Stimulated activated CD4-positive, alpha-beta T cell treated with anti-CD3 and anti-CD28 coated beads, Interleukin-4, amount 100 ng/mL, for 24 hours (primary cell): ENCODE data around the gene SPECC1.
A peak's percentile ranks its signal among the peaks of the same experiment; 100 is the strongest.
"Not testable (repeated sequence)": the region's sequence is repeated elsewhere in the genome, so short reads cannot be mapped to it uniquely, and the experiment has no call there.

ENCODE experiments used
- DNase-seq: peaks from one replicate; pipeline ENCODE4 v3.0.0-alpha.2; 2020

SPECC1 gene

DNA sequence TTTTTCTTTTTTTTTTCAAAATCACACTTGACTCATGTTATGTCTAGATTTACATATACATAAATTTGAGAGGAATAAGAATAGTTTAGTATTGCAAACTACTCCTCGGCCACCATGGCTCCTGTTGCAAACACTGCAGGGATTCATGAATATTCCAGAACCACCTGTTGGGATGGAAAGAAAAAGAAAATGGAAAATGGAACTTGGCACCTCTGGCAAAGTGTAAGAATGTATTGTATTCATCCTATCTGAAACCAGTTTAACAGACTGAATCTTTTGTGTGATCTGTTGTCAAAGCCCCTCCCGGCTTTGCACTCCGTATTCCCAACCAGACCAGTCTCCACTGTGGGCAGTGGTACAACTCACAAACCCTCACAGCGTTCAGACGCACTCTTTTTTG is 124.4 kb downstream of the SPECC1 start:
- no peak for DNase-seq

DNA sequence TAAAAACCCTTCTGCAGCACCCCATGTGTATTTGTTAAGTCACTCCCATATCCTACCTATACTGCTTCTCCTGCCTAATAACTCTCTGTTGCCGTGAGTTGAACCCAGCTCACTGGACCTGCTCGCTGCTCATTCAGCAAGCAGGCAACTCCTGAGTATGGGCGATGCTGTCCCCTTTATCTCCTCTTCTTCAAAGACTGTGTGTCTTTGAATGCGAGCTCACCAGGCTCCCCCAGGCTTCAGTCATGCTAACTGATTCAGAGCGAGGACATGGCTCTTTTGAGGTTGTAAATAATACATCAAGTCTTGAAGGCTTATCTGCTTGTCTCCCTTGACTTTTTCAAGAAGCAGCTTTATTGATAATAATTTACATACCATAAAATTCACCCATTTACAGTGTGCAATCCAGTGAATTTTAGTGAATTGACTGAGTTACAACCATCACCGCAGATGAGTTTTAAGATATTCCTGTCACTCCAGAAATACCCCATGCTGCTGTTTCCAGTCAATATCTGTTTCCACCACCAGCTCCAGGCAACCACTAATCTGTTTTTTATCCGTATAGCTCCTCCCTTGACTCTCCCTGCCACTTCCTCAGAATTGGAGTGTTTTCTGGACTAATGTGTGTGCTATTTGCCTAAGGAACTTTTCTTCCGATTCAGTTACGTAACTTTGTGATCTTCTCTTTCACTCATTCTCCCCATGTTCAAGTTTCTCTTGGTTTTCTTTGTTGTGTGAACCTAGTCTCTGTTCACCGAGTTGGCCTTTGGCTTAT is 132.2 kb downstream of the SPECC1 start:
- DNase-seq: no peak

- no peak for DNase-seq
These were observed 133.1 kb downstream of the SPECC1 start for GRCh38 chr17:20142268-20142667.

DNA sequence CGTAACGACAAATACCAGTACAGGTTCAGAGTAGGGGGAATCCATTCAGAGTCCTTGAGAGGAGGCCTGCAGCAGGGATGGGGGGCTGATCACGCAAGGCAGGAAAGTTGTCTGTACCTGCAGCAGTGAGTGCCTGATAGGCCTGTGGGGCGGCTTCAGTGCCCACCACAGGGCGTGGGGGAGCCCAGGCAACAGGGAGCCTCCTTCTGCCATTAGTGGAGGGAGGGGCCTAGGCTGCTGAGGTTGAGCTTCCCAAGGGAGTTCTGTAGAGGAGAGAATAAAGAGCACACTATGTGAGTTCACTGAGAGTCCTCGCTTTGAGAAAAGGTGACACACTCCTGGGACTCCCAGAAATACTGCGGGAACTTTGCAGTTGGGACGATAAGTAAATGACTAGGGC is 134.6 kb downstream of the SPECC1 start:
- DNase-seq: no peak

GRCh38 chr17:20145567-20145966 is 136.4 kb downstream of the SPECC1 start:
- no peak for DNase-seq

DNA sequence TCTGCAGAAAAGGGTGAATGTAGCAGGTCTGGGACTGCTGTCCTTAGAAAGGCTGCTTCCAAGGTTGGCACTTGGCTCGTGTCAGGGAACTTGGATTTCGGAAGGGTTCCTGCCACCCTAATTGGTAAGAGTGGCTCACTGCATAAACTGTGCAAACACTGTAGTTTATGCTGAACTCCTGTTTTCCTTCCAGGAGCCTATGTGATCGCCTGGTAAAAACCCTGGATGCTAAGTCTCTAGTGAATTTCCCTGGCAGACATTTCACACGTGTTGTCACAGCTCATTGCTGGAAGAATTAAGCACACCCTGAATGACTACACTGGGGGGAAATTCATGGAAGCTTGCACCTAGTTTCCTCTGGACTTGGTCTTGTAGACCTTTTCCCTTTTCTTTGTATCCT is 140.1 kb downstream of the SPECC1 start:
- DNase-seq: no peak

GRCh38 chr17:20151174-20151573 is 142.0 kb downstream of the SPECC1 start:
- DNase-seq: no peak

GRCh38 chr17:20153231-20153630 is 144.1 kb downstream of the SPECC1 start:
- DNase-seq: no peak

GRCh38 chr17:20154286-20155000 is 145.3 kb downstream of the SPECC1 start:
- DNase-seq: no peak

DNA sequence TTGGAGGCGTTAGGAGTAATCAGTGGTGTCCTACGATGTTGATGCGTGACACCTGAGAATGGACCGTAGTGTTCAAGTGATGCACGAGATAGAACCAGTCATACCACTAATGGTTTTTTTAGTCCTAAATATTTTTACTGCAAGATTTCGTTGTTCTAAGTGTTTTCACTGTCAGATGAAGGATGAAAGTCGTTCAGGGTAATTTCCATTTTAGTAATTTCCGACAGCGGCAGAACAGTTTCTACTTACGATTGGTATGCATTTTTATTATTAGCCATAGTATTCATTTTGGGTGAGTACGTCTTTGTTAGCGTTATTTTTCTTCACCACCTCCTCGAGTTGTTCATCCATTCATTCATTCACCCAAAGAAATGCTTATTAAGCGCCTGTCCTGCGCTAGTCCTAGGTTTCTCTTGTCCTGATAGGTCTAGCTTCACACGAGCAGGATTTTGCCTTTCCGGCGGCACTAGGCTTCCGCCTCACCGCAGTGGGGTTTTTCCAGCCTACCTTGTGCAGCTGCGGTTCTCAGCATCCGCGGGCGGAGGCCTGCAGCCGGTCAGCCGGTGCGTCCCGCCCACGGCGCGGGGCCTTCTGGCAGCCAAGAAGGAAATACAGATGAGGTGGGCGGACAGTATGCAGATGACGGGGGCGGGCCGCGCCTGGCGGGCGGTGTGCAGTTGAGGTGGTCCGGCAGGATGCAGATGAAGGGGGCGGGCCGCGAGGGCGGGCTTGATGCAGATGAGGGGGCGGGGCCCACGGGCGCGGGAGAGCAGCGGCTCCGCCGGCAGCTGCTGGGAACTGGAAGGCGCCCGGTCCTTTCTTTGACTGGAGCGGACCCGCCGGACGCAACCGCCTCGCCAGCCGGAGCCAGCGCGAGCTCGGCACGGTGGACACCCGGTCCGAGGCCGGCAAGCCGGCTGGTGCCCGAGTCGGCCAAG is 146.4 kb downstream of the SPECC1 start:
- peak; percentile 89 for DNase-seq

DNA sequence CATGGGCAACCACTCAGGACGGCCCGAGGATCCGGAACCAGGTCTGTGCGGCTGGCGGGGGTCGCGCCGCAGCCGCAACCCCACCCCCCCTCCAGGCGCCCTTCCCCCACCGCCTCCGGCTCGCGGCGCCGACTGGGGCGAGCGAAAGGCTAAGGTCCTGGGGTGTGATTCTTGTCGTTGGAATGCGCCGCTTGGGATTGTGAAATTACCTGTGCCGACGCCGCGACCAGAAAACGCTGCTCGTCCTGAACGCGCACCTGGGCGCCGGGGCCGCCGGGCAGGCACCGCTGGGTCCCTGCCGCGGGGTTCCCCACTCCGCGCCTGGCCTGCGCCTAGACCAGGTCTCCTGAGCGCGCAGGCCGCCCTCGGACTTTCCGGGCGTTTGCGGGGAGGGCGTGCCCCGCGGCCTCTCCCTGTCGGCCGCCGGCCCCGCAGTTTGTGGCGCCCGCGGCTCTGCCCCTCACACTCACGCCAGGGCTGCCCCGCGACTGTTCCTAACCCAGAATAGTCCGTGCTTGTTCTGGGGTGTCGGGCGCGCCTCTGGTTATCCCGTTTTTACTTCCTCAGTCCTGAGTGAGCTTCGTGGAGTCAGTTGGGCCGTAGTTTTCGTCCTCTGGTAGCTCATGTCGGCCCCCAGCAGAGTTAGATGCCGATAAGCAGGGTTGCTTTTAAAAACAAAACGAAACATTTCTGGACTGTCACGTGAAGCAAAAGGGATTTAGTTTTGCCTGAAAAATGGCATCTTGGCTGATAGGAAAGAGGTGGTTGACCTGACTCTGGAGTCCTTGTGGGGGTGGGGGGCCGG is 147.2 kb downstream of the SPECC1 start:
- DNase-seq: peak; percentile 11

DNA sequence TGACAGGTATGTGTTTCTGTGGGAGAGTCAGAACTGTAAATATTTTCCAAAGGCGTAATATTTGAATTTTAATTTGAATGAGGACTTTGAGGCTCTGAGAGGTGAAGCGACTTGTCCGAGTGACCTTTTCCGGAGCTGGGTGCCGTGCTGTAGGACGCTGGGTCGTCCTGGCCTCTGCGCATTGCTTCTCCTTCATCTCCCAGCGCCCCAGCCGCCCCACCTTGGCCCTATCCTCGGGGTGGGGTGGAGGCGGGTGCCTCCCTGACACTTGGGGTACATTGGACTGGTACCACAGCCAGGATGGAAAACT is 147.8 kb downstream of the SPECC1 start:
- DNase-seq: no peak

DNA sequence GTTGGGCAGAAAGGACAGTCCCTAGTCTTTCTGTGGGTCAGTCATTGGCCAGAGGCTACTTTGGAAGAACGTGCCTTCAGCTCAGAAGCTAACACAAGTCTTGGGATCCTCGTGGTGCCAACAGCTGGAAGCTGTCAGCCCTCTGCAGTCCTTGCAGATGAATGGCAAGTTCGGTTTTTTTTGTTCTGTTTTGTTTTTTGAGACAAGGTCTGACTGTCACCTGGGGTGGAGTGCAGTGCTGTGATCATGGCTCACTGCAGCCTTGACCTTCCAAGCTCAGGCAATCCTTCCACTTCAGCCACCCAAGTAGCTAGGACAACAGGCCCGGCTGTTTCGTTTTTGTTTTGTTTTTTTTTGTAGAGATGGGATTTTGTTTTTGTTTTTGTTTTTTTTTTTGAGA is 149.4 kb downstream of the SPECC1 start:
- DNase-seq: no peak

DNA sequence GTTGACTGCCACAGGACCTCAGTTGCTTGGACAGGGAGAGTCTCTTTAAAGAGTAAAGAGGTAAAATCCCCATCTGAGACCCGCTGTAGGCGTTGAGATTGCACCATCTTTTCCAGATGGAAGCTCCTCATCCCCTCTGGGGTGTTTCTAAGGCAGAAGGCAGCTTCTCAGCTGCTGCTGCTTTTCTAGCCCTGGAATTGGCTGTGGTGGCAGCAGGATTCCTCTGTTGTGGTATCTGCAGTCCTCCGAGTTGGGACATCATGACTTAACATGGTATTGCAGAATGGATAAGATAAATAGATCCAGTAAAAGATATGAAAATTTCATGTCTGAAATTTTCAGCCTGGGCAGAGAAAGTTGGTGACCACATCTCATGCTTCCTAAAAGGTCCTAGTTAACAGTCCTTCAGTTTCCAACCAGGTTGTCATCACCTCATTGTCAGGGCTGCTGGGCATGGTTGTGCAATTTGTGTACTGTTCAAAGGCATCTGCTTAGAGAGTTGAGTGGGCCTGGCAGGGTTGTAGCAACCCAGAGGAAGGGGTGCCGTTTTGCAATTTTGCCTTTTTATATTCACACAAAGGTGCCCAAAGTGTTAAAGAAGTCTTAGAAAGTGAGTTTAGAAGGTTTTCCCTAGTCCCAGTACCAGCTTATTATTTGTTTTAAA is 150.4 kb downstream of the SPECC1 start:
- no peak for DNase-seq

- not testable (repeated sequence) for DNase-seq
These were observed 156.4 kb downstream of the SPECC1 start for GRCh38 chr17:20165516-20165915.

- DNase-seq: no peak
These were observed 160.9 kb downstream of the SPECC1 start for GRCh38 chr17:20170085-20170484.

- no peak for DNase-seq
These were observed 162.7 kb downstream of the SPECC1 start for GRCh38 chr17:20171741-20172365.

GRCh38 chr17:20172376-20172775 is 163.2 kb downstream of the SPECC1 start:
- no peak for DNase-seq

DNA sequence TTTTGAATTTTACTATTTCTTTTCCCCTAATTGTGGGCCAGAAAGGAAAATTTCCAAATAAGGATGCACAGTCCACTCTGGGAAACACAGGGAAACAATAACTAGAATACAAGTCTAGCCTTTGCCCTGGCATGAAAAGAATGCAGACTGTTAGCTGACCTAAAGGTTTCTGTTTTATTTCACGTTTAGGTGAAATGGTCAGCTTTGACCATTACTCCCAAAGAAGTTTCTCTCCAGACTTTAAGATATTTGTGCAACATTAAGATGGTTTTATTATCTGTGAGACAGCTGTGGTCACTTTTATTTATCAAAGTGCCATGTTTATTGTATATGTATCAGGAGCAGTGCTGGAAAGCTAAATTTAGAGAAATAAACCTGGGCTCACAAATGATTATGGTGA is 163.9 kb downstream of the SPECC1 start:
- DNase-seq: no peak

- DNase-seq: no peak
These were observed 165.6 kb downstream of the SPECC1 start for GRCh38 chr17:20174588-20175265.

DNA sequence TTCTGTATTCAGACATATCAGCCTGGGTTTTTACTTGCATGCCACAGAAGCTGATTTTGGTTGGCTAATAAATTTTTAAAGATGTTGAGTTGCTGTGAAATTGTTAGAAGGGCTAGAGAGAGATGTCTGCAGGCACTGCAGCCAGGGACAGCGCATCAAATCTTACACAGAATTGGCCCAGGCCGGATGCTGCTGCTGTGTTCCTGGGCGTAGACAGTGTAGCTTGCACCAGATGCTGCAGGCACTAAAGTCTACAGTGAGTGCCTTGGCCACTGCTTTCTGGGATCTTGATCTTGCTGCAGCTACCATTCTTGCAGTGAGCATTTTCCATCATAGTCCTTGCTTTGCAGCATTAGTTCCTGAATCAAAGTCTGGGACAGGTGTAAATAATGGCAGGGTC is 169.9 kb downstream of the SPECC1 start:
- no peak for DNase-seq
